Effector memory CD8-positive, alpha-beta T cell (primary cell): ENCODE data around the gene CYP39A1.

ENCODE experiments used
- ATAC-seq: fragments of 150-1000 bp; cut with Tn5 transposase; replicated peaks from 2 replicates; pipeline ENCODE4 v1.10.0; 2021; ENCODE audit warnings: mild to moderate bottlenecking, moderate library complexity
- DNase-seq, 3 experiments: peaks; one replicate each; pipeline ENCODE4 v3.0.0; 2021
- H3K27ac Mint-ChIP-seq, 2 donors: one replicate each; pipeline ENCODE4 v1.8.0; 2022; ENCODE audit warnings: mild to moderate bottlenecking in 2 of 2, mixed read lengths in 2 of 2, moderate library complexity in 2 of 2
- H3K27me3 Mint-ChIP-seq, 2 donors: one replicate each; pipeline ENCODE4 v1.8.0; 2022; ENCODE audit warnings: mixed read lengths in 2 of 2
- H3K36me3 Mint-ChIP-seq: one replicate; pipeline ENCODE4 v1.8.0; 2022; ENCODE audit warnings: mild to moderate bottlenecking, moderate library complexity, mixed read lengths; ENCODE audit not compliant: insufficient read depth
- H3K4me1 Mint-ChIP-seq, 2 donors: one replicate each; pipeline ENCODE4 v1.8.0; 2022; ENCODE audit warnings: low read depth in 2 of 2, mixed read lengths in 2 of 2
- H3K4me3 Mint-ChIP-seq, 2 donors: one replicate each; pipeline ENCODE4 v1.8.0; 2022; ENCODE audit warnings: mild to moderate bottlenecking in 2 of 2, mixed read lengths in 2 of 2, moderate library complexity in 2 of 2
- H3K9me3 Mint-ChIP-seq, 2 donors: one replicate each; pipeline ENCODE4 v1.8.0; 2022; ENCODE audit warnings: mixed read lengths in 2 of 2
- total RNA-seq, 9 experiments: gene quantifications; one replicate each; lab custom pipeline; 2026; lab: John Stamatoyannopoulos, UW

The CYP39A1 gene
- total RNA-seq, result 0 to 0.24 (median 0) reads per million in 9 experiments

- Mint-ChIP-seq H3K36me3 (no peaks in the 10 kb centered on the region), H3K9me3 (no peaks in the 10 kb centered on the region), H3K4me1 (peaks cover 13 to 14% of the 10 kb centered on the region in 2 donors), H3K4me3 (peak within 1 kb of the TSS; percentile 83 to 86), H3K27me3 (peaks cover 63 to 64% of the 10 kb centered on the region in 2 donors), H3K27ac (peak within 1 kb of the TSS in 1 of 2 donors; percentile 79)
- ATAC-seq, result peak; percentile 99
- DNase-seq, result peak; percentile 45 to 64 (median 49)
Measured at GRCh38 chr6:46652603-46653438, at the start of gene CYP39A1, which contains the start of gene SLC25A27. Gene CYP39A1 (minus strand): TSS chr6:46652818. CDS start chr6:46652582, 236 bp downstream. Gene SLC25A27 (plus strand): TSS chr6:46652975. CDS start chr6:46653193, 218 bp downstream.

- peaks cover 21 to 31% of the 10 kb centered on the region in 2 donors for H3K27me3 Mint-ChIP-seq
- no peak overlapping the region for H3K4me3 Mint-ChIP-seq
- no peaks in the 10 kb centered on the region for H3K36me3 Mint-ChIP-seq
- H3K9me3 Mint-ChIP-seq, result no peaks in the 10 kb centered on the region
- no peaks in the 10 kb centered on the region for H3K4me1 Mint-ChIP-seq
- DNase-seq, result no peak
- ATAC-seq, result no peak
- no peak overlapping the region for H3K27ac Mint-ChIP-seq
Measured at GRCh38 chr6:46699970-46700369, 47.4 kb upstream of the CYP39A1 start.

GRCh38 chr6:46690911-46691451 lies 38.4 kb upstream of the CYP39A1 start:
- no peaks in the 10 kb centered on the region for H3K4me1 Mint-ChIP-seq
- no peak overlapping the region for H3K4me3 Mint-ChIP-seq
- no peak for DNase-seq
- H3K27me3 Mint-ChIP-seq, result peaks cover 10 to 21% of the 10 kb centered on the region in 2 donors
- no peaks in the 10 kb centered on the region for H3K36me3 Mint-ChIP-seq
- H3K9me3 Mint-ChIP-seq, result no peaks in the 10 kb centered on the region
- no peak for ATAC-seq
- no peak overlapping the region for H3K27ac Mint-ChIP-seq

- ATAC-seq, result no peak
- Mint-ChIP-seq H3K36me3 (no peaks in the 10 kb centered on the region), H3K9me3 (no peaks in the 10 kb centered on the region), H3K27me3 (peaks cover 10 to 21% of the 10 kb centered on the region in 2 donors), H3K27ac (no peak overlapping the region), H3K4me1 (no peaks in the 10 kb centered on the region), H3K4me3 (no peak overlapping the region)
- no peak for DNase-seq
Measured at GRCh38 chr6:46690141-46690755, 37.6 kb upstream of the CYP39A1 start.

GRCh38 chr6:46689657-46690056 lies 37.0 kb upstream of the CYP39A1 start:
- ATAC-seq (no peak), DNase-seq (no peak)
- no peaks in the 10 kb centered on the region for H3K4me1 Mint-ChIP-seq
- no peak overlapping the region for H3K27ac Mint-ChIP-seq
- H3K9me3 Mint-ChIP-seq, result no peaks in the 10 kb centered on the region
- no peak overlapping the region for H3K4me3 Mint-ChIP-seq
- H3K27me3 Mint-ChIP-seq, result peaks cover 10 to 21% of the 10 kb centered on the region in 2 donors
- H3K36me3 Mint-ChIP-seq, result no peaks in the 10 kb centered on the region

- no peaks in the 10 kb centered on the region for H3K36me3 Mint-ChIP-seq
- no peak for DNase-seq
- H3K4me3 Mint-ChIP-seq, result no peak overlapping the region
- H3K27me3 Mint-ChIP-seq, result peaks cover 10 to 21% of the 10 kb centered on the region in 2 donors
- ATAC-seq, result no peak
- H3K4me1 Mint-ChIP-seq, result no peaks in the 10 kb centered on the region
- no peaks in the 10 kb centered on the region for H3K9me3 Mint-ChIP-seq
- no peak overlapping the region for H3K27ac Mint-ChIP-seq
Measured at GRCh38 chr6:46688966-46689335, 36.3 kb upstream of the CYP39A1 start.

GRCh38 chr6:46688117-46688965 lies 35.7 kb upstream of the CYP39A1 start:
- Mint-ChIP-seq H3K27ac (no peak overlapping the region), H3K4me1 (no peaks in the 10 kb centered on the region), H3K36me3 (no peaks in the 10 kb centered on the region), H3K27me3 (peaks cover 10 to 15% of the 10 kb centered on the region in 2 donors), H3K4me3 (no peak overlapping the region), H3K9me3 (no peaks in the 10 kb centered on the region)
- ATAC-seq (no peak), DNase-seq (no peak)

GRCh38 chr6:46687619-46688097 lies 35.0 kb upstream of the CYP39A1 start, which contains the start of gene TDRD6:
Gene TDRD6 (plus strand): TSS chr6:46687885. CDS start chr6:46688129, 244 bp downstream.
- Mint-ChIP-seq H3K4me3 (no peak within 1 kb of the TSS), H3K4me1 (no peaks in the 10 kb centered on the region), H3K27ac (no peak within 1 kb of the TSS), H3K36me3 (no peaks in the 10 kb centered on the region), H3K27me3 (peaks cover 10 to 15% of the 10 kb centered on the region in 2 donors), H3K9me3 (no peaks in the 10 kb centered on the region)
- DNase-seq, result no peak
- ATAC-seq, result no peak

GRCh38 chr6:46684771-46685170 lies 32.2 kb upstream of the CYP39A1 start:
- H3K27ac Mint-ChIP-seq, result no peak overlapping the region
- no peak overlapping the region for H3K4me3 Mint-ChIP-seq
- no peaks in the 10 kb centered on the region for H3K36me3 Mint-ChIP-seq
- no peak for ATAC-seq
- H3K9me3 Mint-ChIP-seq, result no peaks in the 10 kb centered on the region
- no peak for DNase-seq
- H3K27me3 Mint-ChIP-seq, result peaks cover 12 to 24% of the 10 kb centered on the region in 2 donors
- H3K4me1 Mint-ChIP-seq, result no peaks in the 10 kb centered on the region

GRCh38 chr6:46677314-46677654 lies 24.7 kb upstream of the CYP39A1 start:
- no peak for ATAC-seq
- DNase-seq, result no peak
- H3K27me3 Mint-ChIP-seq, result peaks cover 12 to 17% of the 10 kb centered on the region in 2 donors
- H3K4me1 Mint-ChIP-seq, result no peaks in the 10 kb centered on the region
- H3K36me3 Mint-ChIP-seq, result no peaks in the 10 kb centered on the region
- no peak overlapping the region for H3K4me3 Mint-ChIP-seq
- H3K27ac Mint-ChIP-seq, result no peak overlapping the region
- H3K9me3 Mint-ChIP-seq, result no peaks in the 10 kb centered on the region

- no peak for DNase-seq
- H3K4me1 Mint-ChIP-seq, result no peaks in the 10 kb centered on the region
- no peak overlapping the region for H3K27ac Mint-ChIP-seq
- H3K4me3 Mint-ChIP-seq, result no peak overlapping the region
- H3K27me3 Mint-ChIP-seq, result peaks cover 12 to 17% of the 10 kb centered on the region in 2 donors
- no peaks in the 10 kb centered on the region for H3K9me3 Mint-ChIP-seq
- ATAC-seq, result no peak
- H3K36me3 Mint-ChIP-seq, result no peaks in the 10 kb centered on the region
Measured at GRCh38 chr6:46676604-46677313, 24.1 kb upstream of the CYP39A1 start.

- Mint-ChIP-seq H3K4me1 (no peaks in the 10 kb centered on the region), H3K36me3 (no peaks in the 10 kb centered on the region), H3K4me3 (no peak overlapping the region), H3K9me3 (no peaks in the 10 kb centered on the region), H3K27ac (no peak overlapping the region), H3K27me3 (peaks cover 0 to 5% of the 10 kb centered on the region in 2 donors)
- DNase-seq (no peak), ATAC-seq (no peak)
Measured at GRCh38 chr6:46674410-46674809, 21.8 kb upstream of the CYP39A1 start.
